Astrocyte of the spinal cord (primary cell): Measurements from ENCODE around the gene NOX4.

Experiments used
- DNase-seq: peaks from one replicate; pipeline ENCODE4 v3.0.0; 2011; ENCODE audit warnings: low read depth, low spot score
- H3K4me3 ChIP-seq: 2 replicates; pipeline ENCODE4 v1.5.1; 2011; ENCODE audit warnings: low read depth, mild to moderate bottlenecking, low read length, moderate library complexity
- in situ Hi-C: cut with HindIII; loops from 2 replicates; pipeline ENCODE4 v1.10.0; 2017; ENCODE audit warnings: low sequenced_read_pairs
- TF ChIP-seq, protein P1 (sequence below): IDR thresholded peaks from 2 replicates; pipeline ENCODE4 v1.5.1; 2012; ENCODE audit warnings: low read depth, mild to moderate bottlenecking, low read length, inconsistent platforms

The NOX4 gene

DNA sequence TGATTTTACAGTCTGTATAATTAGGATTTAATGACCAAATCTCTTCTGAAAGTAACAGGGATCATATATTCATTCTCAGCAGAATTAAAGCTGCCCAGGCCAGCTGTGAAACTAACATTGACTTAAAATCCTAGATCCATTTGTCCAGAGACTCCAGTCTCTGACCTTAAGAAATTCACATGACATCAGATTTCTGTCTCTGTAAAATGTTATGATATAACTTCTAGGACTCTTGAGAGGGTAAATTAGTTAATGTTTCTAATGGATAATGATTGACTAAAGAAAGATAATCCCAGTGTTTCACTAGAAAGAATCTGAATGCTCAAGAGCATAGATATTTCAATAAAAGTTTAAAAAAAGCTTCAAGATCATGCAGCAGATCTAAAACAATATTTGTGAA, 6.3 kb downstream of the NOX4 start:
- H3K4me3 ChIP-seq, result no peak overlapping the region
- no peak for DNase-seq
- in situ Hi-C loops, result no loop called here
- TF ChIP-seq, protein P1, sequence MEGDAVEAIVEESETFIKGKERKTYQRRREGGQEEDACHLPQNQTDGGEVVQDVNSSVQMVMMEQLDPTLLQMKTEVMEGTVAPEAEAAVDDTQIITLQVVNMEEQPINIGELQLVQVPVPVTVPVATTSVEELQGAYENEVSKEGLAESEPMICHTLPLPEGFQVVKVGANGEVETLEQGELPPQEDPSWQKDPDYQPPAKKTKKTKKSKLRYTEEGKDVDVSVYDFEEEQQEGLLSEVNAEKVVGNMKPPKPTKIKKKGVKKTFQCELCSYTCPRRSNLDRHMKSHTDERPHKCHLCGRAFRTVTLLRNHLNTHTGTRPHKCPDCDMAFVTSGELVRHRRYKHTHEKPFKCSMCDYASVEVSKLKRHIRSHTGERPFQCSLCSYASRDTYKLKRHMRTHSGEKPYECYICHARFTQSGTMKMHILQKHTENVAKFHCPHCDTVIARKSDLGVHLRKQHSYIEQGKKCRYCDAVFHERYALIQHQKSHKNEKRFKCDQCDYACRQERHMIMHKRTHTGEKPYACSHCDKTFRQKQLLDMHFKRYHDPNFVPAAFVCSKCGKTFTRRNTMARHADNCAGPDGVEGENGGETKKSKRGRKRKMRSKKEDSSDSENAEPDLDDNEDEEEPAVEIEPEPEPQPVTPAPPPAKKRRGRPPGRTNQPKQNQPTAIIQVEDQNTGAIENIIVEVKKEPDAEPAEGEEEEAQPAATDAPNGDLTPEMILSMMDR, result no peak

DNA sequence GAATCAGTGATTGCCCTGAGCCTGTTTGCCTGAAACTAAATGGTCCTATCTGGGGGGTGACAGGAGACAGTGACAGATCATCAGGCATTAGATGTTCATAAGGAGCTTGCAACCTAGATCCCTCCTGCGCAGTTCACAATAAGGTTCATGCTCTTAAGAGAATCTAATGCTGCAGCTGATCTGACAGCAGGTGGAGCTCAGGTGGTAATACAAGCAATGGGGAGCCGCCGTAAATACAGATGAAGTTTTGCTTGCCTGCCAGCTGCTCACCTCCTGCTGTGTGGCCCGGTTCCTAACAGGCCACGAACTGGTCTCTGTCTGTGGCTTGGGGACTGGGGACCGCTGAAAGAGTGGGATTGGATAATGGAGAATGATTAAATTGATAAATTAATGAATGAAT, 14.0 kb downstream of the NOX4 start:
- H3K4me3 ChIP-seq, result no peak overlapping the region
- in situ Hi-C loops, result no loop called here
- TF ChIP-seq, protein P1, result no peak
- no peak for DNase-seq

DNA sequence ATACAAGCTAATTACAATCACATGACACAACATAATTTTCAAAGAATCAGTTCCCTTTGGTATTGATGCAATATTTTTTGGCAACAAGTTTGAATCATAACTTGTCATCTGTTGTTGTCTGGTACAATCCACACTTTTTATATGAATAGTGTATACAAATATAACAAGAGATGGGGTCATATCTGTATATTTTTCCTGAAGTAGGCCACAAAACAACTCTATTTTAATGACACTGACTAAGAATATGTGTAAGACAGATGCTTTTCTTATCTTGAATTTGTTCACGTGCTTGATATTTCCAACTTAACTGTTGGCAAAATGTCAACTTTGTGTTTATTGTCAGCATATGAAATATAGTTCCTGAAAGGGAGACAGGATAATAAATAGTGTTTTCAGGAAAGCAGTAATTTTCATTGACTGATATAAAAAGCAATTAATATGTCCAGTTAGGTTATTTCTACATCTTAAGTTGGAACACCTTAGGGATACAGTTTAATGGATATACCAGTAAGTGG, 27.9 kb downstream of the NOX4 start:
- in situ Hi-C loops, result no loop called here
- TF ChIP-seq, protein P1, result no peak
- DNase-seq, result no peak
- H3K4me3 ChIP-seq, result no peak overlapping the region

DNA sequence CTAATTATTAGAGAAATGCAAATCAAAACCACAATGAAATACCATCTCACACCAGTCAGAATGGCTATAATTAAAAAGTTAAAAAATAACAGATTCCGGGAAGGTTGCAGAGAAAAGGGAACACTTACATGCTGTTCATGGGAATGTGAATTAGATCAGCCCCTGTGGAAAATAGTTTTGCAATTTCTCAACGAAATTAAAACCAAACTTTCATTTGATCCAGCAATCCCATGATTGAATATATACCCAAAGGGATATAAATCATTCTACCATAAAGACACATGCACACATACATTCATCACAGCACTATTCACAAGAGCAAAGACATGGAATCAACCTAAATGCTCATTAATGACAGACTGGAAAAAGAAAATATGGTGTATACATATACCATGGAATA, 32.5 kb downstream of the NOX4 start:
- TF ChIP-seq, protein P1, result no peak

DNA sequence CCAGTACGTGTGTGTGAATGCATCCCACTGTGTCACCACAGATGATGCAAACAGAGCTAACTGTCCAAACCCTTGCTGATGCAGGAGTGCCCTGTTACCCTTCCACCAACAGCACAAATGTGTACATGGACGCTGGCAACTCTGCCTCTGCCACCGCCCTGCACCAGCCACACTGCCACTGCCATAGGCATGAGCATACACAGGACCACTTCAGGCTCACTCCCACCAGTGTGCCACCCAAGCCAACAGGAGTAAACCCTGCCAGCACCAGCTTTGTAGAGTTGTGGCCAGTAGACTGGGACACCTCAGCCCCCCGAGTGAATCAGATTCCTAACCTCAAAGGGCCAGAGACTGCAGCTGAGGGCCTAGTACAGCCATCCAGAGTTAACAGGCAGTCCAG, 34.0 kb downstream of the NOX4 start:
- no peak for DNase-seq
- TF ChIP-seq, protein P1, result no peak
- H3K4me3 ChIP-seq, result no peak overlapping the region
- in situ Hi-C loops, result no loop called here

More for the DNA sequence above, 32.5 kb downstream of the NOX4 start:
- in situ Hi-C loops, result no loop called here
- no peak for DNase-seq
- H3K4me3 ChIP-seq, result no peak overlapping the region

DNA sequence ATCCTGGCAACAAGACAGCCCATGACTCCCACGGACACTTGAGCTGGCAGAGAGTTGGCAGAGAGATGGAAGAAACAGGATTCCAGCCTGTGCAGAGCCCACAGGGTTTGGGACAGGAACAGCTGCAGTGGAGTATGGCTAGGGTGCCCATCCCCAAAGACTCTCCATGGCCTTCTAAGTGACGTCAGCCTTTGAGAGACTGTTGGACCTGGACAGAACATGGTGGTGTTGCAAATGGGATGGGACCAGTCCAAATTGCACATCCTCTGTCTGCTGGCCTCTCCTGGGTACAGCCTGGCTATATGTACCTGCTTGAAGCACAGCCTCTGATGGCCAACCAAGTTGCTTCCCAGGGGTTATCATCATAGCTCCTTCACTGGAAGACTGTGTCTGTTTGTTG, 34.5 kb downstream of the NOX4 start:
- no peak for DNase-seq
- TF ChIP-seq, protein P1, result no peak
- in situ Hi-C loops, result no loop called here
- H3K4me3 ChIP-seq, result no peak overlapping the region

DNA sequence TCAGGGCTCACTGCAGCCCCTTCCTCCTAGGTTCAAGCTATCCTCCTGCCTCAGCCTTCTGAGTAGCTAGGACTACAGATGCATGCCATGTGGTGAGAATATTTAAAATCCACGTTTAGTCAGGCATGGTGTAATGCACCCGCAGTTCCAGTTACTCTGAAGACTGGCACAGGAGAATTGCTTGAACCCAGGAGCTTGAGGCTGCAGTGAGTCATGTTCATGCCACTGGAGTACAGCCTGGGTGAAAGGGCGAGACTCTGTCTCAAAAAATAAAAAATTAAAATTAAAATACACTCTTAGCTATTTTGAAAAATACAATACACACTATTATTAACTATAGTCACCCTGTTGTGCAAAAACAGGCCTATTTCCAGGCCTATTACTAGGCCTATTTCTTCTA, 38.4 kb downstream of the NOX4 start:
- DNase-seq, result no peak
- TF ChIP-seq, protein P1, result no peak
- in situ Hi-C loops, result no loop called here
- no peak overlapping the region for H3K4me3 ChIP-seq
